Measurements from ENCODE around the gene CRX. TPM values are rescaled to one million over a fixed set of nuclear protein-coding genes. Genes with fewer than 3 reads are reported as not detected.

Gene CRX
- total and polyA plus RNA-seq, 2 donors (not counting 1 experiment from before 2014, with no cell fraction given) = not detected

GRCh38 chr19:47832723-47833122 is 11.0 kb downstream of the CRX start:
- no peaks in the 10 kb centered on the region for H3K36me3 ChIP-seq (ENCODE audit: control insufficient read depth, insufficient read depth, low read length)
- H3K79me2 ChIP-seq (ENCODE audit: control insufficient read depth, insufficient read depth, low read length) = no peaks in the 10 kb centered on the region
- no peaks in the 10 kb centered on the region for H4K20me1 ChIP-seq (ENCODE audit: control insufficient read depth, extremely low read depth, insufficient read depth, low read length)
- H3K9me3 ChIP-seq (ENCODE audit: control insufficient read depth, insufficient read depth, low read depth, low read length) = no peaks in the 10 kb centered on the region
- no peak overlapping the region for H3K4me3 ChIP-seq (replicated peaks in 1 of 4; ENCODE audit: control extremely low read depth in 1 of 4, insufficient read depth in 1 of 4, low read depth in 3 of 4, low read length in 4 of 4)
- H3K27ac ChIP-seq (ENCODE audit: insufficient read depth, low read length) = no peak overlapping the region
- H3K27me3 ChIP-seq (ENCODE audit: control insufficient read depth, insufficient read depth, low read length) = no peaks in the 10 kb centered on the region
- no peak overlapping the region for H3K9ac ChIP-seq (ENCODE audit: insufficient read depth, low read length)
- H3K4me1 ChIP-seq (ENCODE audit: control insufficient read depth, extremely low read depth, insufficient read depth, low read length) = no peaks in the 10 kb centered on the region
- H3K4me2 ChIP-seq (ENCODE audit: extremely low read depth, insufficient read depth, low read length) = no peak overlapping the region
- DNase-seq (ENCODE audit: low read depth in 2 of 2) = no peak
- no peak overlapping the region for H2AFZ ChIP-seq (ENCODE audit: low read length)
- TF ChIP-seq EZH2 (IDR thresholded peaks at IDR 0.05; ENCODE audit: low read length, missing control alignments) = no peak
- TF ChIP-seq, protein P1, sequence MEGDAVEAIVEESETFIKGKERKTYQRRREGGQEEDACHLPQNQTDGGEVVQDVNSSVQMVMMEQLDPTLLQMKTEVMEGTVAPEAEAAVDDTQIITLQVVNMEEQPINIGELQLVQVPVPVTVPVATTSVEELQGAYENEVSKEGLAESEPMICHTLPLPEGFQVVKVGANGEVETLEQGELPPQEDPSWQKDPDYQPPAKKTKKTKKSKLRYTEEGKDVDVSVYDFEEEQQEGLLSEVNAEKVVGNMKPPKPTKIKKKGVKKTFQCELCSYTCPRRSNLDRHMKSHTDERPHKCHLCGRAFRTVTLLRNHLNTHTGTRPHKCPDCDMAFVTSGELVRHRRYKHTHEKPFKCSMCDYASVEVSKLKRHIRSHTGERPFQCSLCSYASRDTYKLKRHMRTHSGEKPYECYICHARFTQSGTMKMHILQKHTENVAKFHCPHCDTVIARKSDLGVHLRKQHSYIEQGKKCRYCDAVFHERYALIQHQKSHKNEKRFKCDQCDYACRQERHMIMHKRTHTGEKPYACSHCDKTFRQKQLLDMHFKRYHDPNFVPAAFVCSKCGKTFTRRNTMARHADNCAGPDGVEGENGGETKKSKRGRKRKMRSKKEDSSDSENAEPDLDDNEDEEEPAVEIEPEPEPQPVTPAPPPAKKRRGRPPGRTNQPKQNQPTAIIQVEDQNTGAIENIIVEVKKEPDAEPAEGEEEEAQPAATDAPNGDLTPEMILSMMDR (conservative IDR thresholded peaks at IDR 0.05 in 1 of 2, IDR thresholded peaks at IDR 0.05 in 1 of 2; ENCODE audit: low read depth in 1 of 2, low read length in 2 of 2) = no peak

GRCh38 chr19:47836038-47836437 is 14.3 kb downstream of the CRX start:
- no peaks in the 10 kb centered on the region for H3K79me2 ChIP-seq (ENCODE audit: control insufficient read depth, insufficient read depth, low read length)
- H3K9ac ChIP-seq (ENCODE audit: insufficient read depth, low read length) = no peak overlapping the region
- H3K4me3 ChIP-seq (replicated peaks in 1 of 4; ENCODE audit: control extremely low read depth in 1 of 4, insufficient read depth in 1 of 4, low read depth in 3 of 4, low read length in 4 of 4) = no peak overlapping the region
- no peaks in the 10 kb centered on the region for H3K27me3 ChIP-seq (ENCODE audit: control insufficient read depth, insufficient read depth, low read length)
- no peak for TF ChIP-seq EZH2 (IDR thresholded peaks at IDR 0.05; ENCODE audit: low read length, missing control alignments)
- TF ChIP-seq, protein P1 (conservative IDR thresholded peaks at IDR 0.05 in 1 of 2, IDR thresholded peaks at IDR 0.05 in 1 of 2; ENCODE audit: low read depth in 1 of 2, low read length in 2 of 2) = no peak
- H3K4me2 ChIP-seq (ENCODE audit: extremely low read depth, insufficient read depth, low read length) = no peak overlapping the region
- H2AFZ ChIP-seq (ENCODE audit: low read length) = no peak overlapping the region
- no peak overlapping the region for H3K27ac ChIP-seq (ENCODE audit: insufficient read depth, low read length)
- H3K9me3 ChIP-seq (ENCODE audit: control insufficient read depth, insufficient read depth, low read depth, low read length) = no peaks in the 10 kb centered on the region
- H3K36me3 ChIP-seq (ENCODE audit: control insufficient read depth, insufficient read depth, low read length) = no peaks in the 10 kb centered on the region
- H4K20me1 ChIP-seq (ENCODE audit: control insufficient read depth, extremely low read depth, insufficient read depth, low read length) = no peaks in the 10 kb centered on the region
- no peaks in the 10 kb centered on the region for H3K4me1 ChIP-seq (ENCODE audit: control insufficient read depth, extremely low read depth, insufficient read depth, low read length)
- DNase-seq (ENCODE audit: low read depth in 2 of 2) = no peak

GRCh38 chr19:47839411-47839810 is 17.7 kb downstream of the CRX start:
- H3K27ac ChIP-seq (ENCODE audit: insufficient read depth, low read length) = no peak overlapping the region
- no peak for DNase-seq (ENCODE audit: low read depth in 2 of 2)
- no peak for TF ChIP-seq EZH2 (IDR thresholded peaks at IDR 0.05; ENCODE audit: low read length, missing control alignments)
- TF ChIP-seq, protein P1 (conservative IDR thresholded peaks at IDR 0.05 in 1 of 2, IDR thresholded peaks at IDR 0.05 in 1 of 2; ENCODE audit: low read depth in 1 of 2, low read length in 2 of 2) = no peak
- no peaks in the 10 kb centered on the region for H3K27me3 ChIP-seq (ENCODE audit: control insufficient read depth, insufficient read depth, low read length)
- H3K4me2 ChIP-seq (ENCODE audit: extremely low read depth, insufficient read depth, low read length) = no peak overlapping the region
- no peaks in the 10 kb centered on the region for H3K4me1 ChIP-seq (ENCODE audit: control insufficient read depth, extremely low read depth, insufficient read depth, low read length)
- no peak overlapping the region for H3K9ac ChIP-seq (ENCODE audit: insufficient read depth, low read length)
- no peaks in the 10 kb centered on the region for H3K9me3 ChIP-seq (ENCODE audit: control insufficient read depth, insufficient read depth, low read depth, low read length)
- H3K36me3 ChIP-seq (ENCODE audit: control insufficient read depth, insufficient read depth, low read length) = no peaks in the 10 kb centered on the region
- H3K4me3 ChIP-seq (replicated peaks in 1 of 4; ENCODE audit: control extremely low read depth in 1 of 4, insufficient read depth in 1 of 4, low read depth in 3 of 4, low read length in 4 of 4) = no peak overlapping the region
- no peaks in the 10 kb centered on the region for H3K79me2 ChIP-seq (ENCODE audit: control insufficient read depth, insufficient read depth, low read length)
- no peaks in the 10 kb centered on the region for H4K20me1 ChIP-seq (ENCODE audit: control insufficient read depth, extremely low read depth, insufficient read depth, low read length)
- H2AFZ ChIP-seq (ENCODE audit: low read length) = no peak overlapping the region
